NCI-H446 (cell line): ENCODE results near the gene USH2A.

Experiments used
- DNase-seq, 2 experiments: peaks; one replicate each; lab custom pipeline; 2025; lab: John Stamatoyannopoulos, UW

Gene USH2A

GRCh38 chr1:215718575-215719287, 704.5 kb downstream of the USH2A start:
- no peak for DNase-seq

- no peak for DNase-seq
These were observed 705.4 kb downstream of the USH2A start for GRCh38 chr1:215717677-215718426.

GRCh38 chr1:215710899-215711225, 712.4 kb downstream of the USH2A start:
- no peak for DNase-seq

- DNase-seq: peak; percentile 59 to 81
These were observed 713.0 kb downstream of the USH2A start for GRCh38 chr1:215710036-215710898.

GRCh38 chr1:215704089-215704860, 719.0 kb downstream of the USH2A start:
- no peak for DNase-seq

GRCh38 chr1:215682232-215682631, 741.0 kb downstream of the USH2A start:
- DNase-seq: peak in 1 of 2 experiments; percentile 15

GRCh38 chr1:215681041-215681440, 742.2 kb downstream of the USH2A start:
- no peak for DNase-seq

GRCh38 chr1:215679231-215679630, 744.0 kb downstream of the USH2A start:
- DNase-seq: no peak

GRCh38 chr1:215677112-215677511, 746.1 kb downstream of the USH2A start:
- no peak for DNase-seq

- DNase-seq: no peak
These were observed 749.3 kb downstream of the USH2A start for GRCh38 chr1:215673943-215674342.

- DNase-seq: no peak
These were observed 750.8 kb downstream of the USH2A start for GRCh38 chr1:215672482-215672881.

- DNase-seq: no peak
These were observed 753.3 kb downstream of the USH2A start for GRCh38 chr1:215669806-215670491.

GRCh38 chr1:215667761-215668160, 755.5 kb downstream of the USH2A start:
- DNase-seq: no peak

- DNase-seq: no peak
These were observed 758.0 kb downstream of the USH2A start for GRCh38 chr1:215665215-215665614.

GRCh38 chr1:215661033-215661432, 762.2 kb downstream of the USH2A start:
- no peak for DNase-seq

- no peak for DNase-seq
These were observed 763.0 kb downstream of the USH2A start for GRCh38 chr1:215660259-215660658.

GRCh38 chr1:215657047-215657446, 766.2 kb downstream of the USH2A start:
- no peak for DNase-seq

GRCh38 chr1:215652371-215652770, 770.9 kb downstream of the USH2A start:
- no peak for DNase-seq

GRCh38 chr1:215651867-215652266, 771.4 kb downstream of the USH2A start:
- DNase-seq: no peak

GRCh38 chr1:215650446-215651149, 772.6 kb downstream of the USH2A start:
- DNase-seq: no peak

- no peak for DNase-seq
These were observed 774.3 kb downstream of the USH2A start for GRCh38 chr1:215648957-215649356.
